ENCODE results near the gene TRNAU1AP.
"Not testable (repeated sequence)": the region's sequence is repeated elsewhere in the genome, so short reads cannot be mapped to it uniquely, and the experiment has no call there.

Gene TRNAU1AP

GRCh38 chr1:28517649-28517999 is 35.3 kb upstream of the TRNAU1AP start:
- Mint-ChIP-seq H3K9me3 (no peaks in the 10 kb centered on the region), H3K27me3 (no peaks in the 10 kb centered on the region), H3K27ac (peak overlapping the region; percentile 90), H3K4me1 (peaks cover 39% of the 10 kb centered on the region), H3K36me3 (ENCODE audit: low read depth) (peaks cover 38% of the 10 kb centered on the region), H3K4me3 (peak overlapping the region; percentile 79)
- peak; percentile 14 for DNase-seq
- ATAC-seq: peak; percentile 10

- peaks cover 38% of the 10 kb centered on the region for H3K4me1 Mint-ChIP-seq
- no peaks in the 10 kb centered on the region for H3K9me3 Mint-ChIP-seq
- H3K36me3 Mint-ChIP-seq (ENCODE audit: low read depth): peaks cover 39% of the 10 kb centered on the region
- H3K27ac Mint-ChIP-seq: peak overlapping the region; percentile 90
- ATAC-seq: peak; percentile 56
- DNase-seq: peak; percentile 95
- no peaks in the 10 kb centered on the region for H3K27me3 Mint-ChIP-seq
- H3K4me3 Mint-ChIP-seq: peak overlapping the region; percentile 92
Measured at GRCh38 chr1:28518000-28518744, 34.7 kb upstream of the TRNAU1AP start.

DNA sequence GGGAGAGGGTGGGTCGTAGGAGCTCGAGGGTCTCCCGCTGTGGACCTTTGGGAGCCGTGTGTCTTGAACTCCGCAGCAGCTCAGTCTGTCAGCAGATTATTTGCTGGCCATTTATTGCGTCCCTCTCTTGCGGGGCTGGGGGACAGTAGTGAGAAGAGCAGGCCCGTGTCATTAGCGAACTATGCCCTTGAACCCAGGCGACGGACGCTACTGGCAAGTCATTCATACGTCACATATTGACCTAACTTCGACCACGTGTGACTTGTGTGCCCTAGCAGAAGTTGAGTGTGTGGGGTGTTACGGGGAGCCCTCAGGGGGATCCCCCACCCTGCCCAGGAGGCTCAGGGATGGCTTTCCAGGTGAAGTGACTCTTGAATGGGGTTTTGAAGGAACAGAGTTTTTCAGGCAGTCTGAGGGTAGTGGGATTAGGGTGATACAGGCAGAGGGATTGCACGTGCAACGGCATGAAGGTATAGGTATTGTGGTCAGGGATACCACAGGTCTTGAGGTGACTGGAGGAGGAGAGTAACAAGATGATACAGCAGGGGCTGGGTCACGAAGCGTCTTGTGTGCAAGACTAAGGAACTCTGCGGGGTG is 34.0 kb upstream of the TRNAU1AP start:
- Mint-ChIP-seq H3K27ac (peak overlapping the region; percentile 88), H3K4me1 (peaks cover 38% of the 10 kb centered on the region), H3K4me3 (peak overlapping the region; percentile 92), H3K27me3 (no peaks in the 10 kb centered on the region), H3K9me3 (no peaks in the 10 kb centered on the region), H3K36me3 (ENCODE audit: low read depth) (peaks cover 40% of the 10 kb centered on the region)
- DNase-seq: peak; percentile 58
- ATAC-seq: peak; percentile 67

DNA sequence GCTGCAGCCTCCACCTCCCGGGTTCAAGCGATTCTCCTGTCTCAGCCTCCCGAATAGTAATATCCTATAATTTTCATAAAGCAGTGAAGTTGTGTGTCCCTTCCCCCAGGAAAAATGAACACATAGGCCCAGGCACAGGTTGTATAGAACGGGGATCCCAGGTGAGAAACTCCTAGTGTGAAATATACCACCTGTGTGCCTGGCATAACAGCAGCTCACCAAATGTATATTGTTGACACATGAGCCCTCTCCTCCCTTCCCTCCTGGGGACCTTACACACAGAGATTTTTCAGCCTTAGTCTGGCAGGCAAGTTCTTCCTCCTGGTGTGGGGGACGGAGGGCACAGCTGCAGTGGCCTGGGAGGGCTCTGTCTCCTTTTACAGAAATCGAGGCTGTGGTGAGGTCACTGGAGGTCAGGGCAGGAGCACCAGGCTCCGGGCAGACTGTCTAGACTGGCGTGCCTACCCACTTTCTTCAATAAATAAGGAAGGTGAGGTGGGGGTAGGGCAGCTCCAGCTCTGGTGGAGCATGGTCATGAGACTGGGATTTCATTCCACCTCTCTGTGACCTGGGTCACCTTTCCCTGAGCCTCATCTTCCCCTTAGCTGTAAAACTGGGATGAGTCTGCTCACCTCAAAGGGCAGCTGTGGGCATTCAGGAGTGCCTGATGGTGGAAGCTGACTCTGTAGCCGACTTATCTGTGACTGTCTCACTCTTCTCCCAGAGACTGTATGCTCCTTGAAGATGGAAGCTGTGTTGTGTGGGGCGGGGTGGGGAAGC is 32.7 kb upstream of the TRNAU1AP start:
- ATAC-seq (no peak), DNase-seq (no peak)
- Mint-ChIP-seq H3K36me3 (ENCODE audit: low read depth) (peaks cover 38% of the 10 kb centered on the region), H3K4me1 (peaks cover 38% of the 10 kb centered on the region), H3K9me3 (no peaks in the 10 kb centered on the region), H3K27ac (peak overlapping the region; percentile 67), H3K27me3 (no peaks in the 10 kb centered on the region), H3K4me3 (peak overlapping the region; percentile 61)

- H3K9me3 Mint-ChIP-seq, ATAC-seq, H3K4me3 Mint-ChIP-seq, H3K27ac Mint-ChIP-seq, H3K27me3 Mint-ChIP-seq, DNase-seq: not testable (repeated sequence)
- H3K4me1 Mint-ChIP-seq: peaks cover 38% of the 10 kb centered on the region
- H3K36me3 Mint-ChIP-seq (ENCODE audit: low read depth): peaks cover 41% of the 10 kb centered on the region
Measured at GRCh38 chr1:28520796-28521195, 32.1 kb upstream of the TRNAU1AP start.

DNA sequence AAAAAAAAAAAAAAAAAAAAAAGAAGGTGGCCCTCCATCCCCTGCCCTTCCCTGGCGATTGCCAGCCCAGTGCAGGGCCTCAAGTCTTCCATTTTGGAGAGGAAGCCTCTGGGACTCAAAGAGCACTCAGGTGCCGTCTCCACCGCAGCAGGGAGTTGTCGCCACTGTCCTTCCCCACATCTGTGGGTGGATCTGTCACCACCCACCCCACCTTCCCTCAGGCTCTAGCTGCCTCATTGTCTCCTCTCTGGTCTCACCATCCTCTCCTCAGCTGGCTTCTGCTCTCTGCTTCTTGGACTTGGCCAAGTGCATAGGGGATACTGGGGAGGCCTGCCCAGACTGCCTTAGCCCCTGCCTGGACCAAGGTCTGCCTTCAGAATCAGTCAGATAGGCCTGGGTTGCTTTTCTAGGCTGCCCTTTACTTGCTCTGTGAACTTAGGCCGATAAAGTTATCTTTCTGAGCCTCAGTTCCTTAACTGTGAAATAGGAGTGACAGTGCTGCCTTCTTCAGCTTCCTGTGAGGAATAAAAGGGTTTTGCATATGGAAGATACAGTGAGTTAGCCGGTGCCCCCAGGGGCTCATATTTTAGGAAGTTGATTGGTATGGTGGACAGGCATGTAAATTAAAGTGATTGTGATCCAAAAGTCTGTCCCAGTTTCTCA is 31.3 kb upstream of the TRNAU1AP start:
- H3K36me3 Mint-ChIP-seq (ENCODE audit: low read depth): peaks cover 45% of the 10 kb centered on the region
- ATAC-seq (no peak), DNase-seq (no peak)
- H3K9me3 Mint-ChIP-seq: no peaks in the 10 kb centered on the region
- H3K4me3 Mint-ChIP-seq: no peak overlapping the region
- H3K4me1 Mint-ChIP-seq: peaks cover 38% of the 10 kb centered on the region
- H3K27ac Mint-ChIP-seq: no peak overlapping the region
- no peaks in the 10 kb centered on the region for H3K27me3 Mint-ChIP-seq

DNA sequence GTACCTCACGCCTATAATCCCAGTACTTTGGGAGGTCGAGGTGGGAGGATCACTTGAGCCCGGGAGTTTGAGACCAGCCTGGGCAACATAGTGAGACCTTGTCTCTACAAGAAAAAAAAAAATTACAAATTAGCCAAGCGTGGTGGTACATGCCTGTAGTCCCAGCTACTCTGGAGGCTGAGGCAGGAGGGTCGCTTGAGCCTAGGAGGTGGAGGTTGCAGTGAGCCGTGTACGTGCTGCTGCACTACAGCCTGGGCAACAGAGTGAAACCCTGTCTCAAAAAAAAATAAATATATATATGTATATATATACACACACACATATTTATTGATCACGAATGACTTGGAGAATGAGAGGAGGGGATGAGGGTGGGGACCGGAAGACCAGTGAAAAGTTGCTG is 30.3 kb upstream of the TRNAU1AP start:
- not testable (repeated sequence) for H3K9me3 Mint-ChIP-seq, H3K27ac Mint-ChIP-seq, ATAC-seq, H3K27me3 Mint-ChIP-seq, DNase-seq, H3K4me3 Mint-ChIP-seq
- peaks cover 32% of the 10 kb centered on the region for H3K4me1 Mint-ChIP-seq
- peaks cover 43% of the 10 kb centered on the region for H3K36me3 Mint-ChIP-seq (ENCODE audit: low read depth)

- not testable (repeated sequence) for ATAC-seq, DNase-seq, H3K27ac Mint-ChIP-seq, H3K4me3 Mint-ChIP-seq, H3K27me3 Mint-ChIP-seq, H3K9me3 Mint-ChIP-seq
- Mint-ChIP-seq H3K4me1 (peaks cover 14% of the 10 kb centered on the region), H3K36me3 (ENCODE audit: low read depth) (peaks cover 38% of the 10 kb centered on the region)
Measured at GRCh38 chr1:28525002-28525642, 27.8 kb upstream of the TRNAU1AP start.

DNA sequence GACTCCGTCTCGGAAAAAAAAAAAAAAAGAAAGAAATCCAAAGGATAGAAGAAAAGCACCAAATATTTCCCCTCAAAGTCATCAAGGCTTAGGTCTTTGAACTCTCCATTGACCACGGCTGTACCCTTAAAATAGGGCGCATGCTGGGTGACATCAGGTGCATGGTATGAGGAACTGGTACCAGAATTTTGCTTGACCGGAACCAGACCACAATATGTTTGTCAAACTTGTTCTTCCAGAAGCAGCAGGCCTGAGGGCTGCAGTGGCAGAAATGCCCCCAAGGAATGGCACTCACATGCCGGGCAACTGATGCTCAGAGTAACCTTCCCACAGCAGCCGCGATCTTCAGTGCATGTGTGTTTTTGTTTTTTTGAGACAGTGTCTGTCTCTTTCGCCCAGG is 26.0 kb upstream of the TRNAU1AP start:
- DNase-seq: no peak
- no peak for ATAC-seq
- no peak overlapping the region for H3K27ac Mint-ChIP-seq
- H3K9me3 Mint-ChIP-seq: no peaks in the 10 kb centered on the region
- H3K36me3 Mint-ChIP-seq (ENCODE audit: low read depth): peaks cover 43% of the 10 kb centered on the region
- no peak overlapping the region for H3K4me3 Mint-ChIP-seq
- peaks cover under 1% of the 10 kb centered on the region for H3K4me1 Mint-ChIP-seq
- no peaks in the 10 kb centered on the region for H3K27me3 Mint-ChIP-seq

DNA sequence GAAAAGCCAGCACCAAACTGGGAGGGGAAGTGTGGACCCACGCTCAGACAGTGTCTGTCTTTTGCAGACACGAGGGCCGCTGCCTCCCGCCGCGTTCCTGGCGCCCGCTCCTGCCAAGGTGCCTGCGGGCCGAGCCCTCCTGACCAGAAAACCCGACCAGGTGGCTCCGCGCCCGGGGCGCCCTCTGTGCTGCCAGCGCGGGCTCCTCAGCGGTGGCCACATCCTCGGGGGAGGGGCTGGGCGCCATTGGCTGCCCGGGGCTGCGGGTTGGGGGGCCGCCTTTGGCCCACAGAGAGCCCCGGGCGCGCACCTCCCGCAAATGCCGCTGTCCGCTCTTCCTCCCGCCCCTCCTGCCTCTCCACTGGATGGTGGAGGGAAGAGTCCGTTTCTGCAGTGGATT is 22.4 kb upstream of the TRNAU1AP start:
- Mint-ChIP-seq H3K27ac (no peak overlapping the region), H3K4me1 (no peaks in the 10 kb centered on the region), H3K4me3 (no peak overlapping the region), H3K9me3 (no peaks in the 10 kb centered on the region), H3K27me3 (no peaks in the 10 kb centered on the region), H3K36me3 (ENCODE audit: low read depth) (peaks cover 43% of the 10 kb centered on the region)
- ATAC-seq (no peak), DNase-seq (no peak)

GRCh38 chr1:28534671-28535070 is 18.2 kb upstream of the TRNAU1AP start:
- Mint-ChIP-seq H3K27me3 (no peaks in the 10 kb centered on the region), H3K4me1 (no peaks in the 10 kb centered on the region), H3K27ac (no peak overlapping the region), H3K36me3 (ENCODE audit: low read depth) (peaks cover 46% of the 10 kb centered on the region), H3K4me3 (no peak overlapping the region), H3K9me3 (no peaks in the 10 kb centered on the region)
- ATAC-seq: no peak
- no peak for DNase-seq

DNA sequence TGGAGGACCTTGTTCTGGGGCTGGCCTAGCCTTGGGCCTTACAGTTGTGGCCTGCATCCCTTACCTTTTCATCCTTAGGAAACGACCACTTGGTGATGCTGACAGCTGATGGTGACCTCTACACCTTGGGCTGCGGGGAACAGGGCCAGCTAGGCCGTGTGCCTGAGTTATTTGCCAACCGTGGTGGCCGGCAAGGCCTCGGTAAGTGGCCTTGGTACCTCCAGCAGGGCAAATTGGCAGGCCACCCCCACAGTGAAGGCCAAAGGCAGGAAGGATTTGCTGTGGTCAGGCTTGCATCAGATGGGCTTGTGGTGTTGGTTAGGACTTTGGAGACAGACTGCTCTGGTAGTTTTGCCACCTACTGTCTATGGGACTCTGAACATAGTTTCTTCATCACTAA is 17.7 kb upstream of the TRNAU1AP start:
- Mint-ChIP-seq H3K4me3 (no peak overlapping the region), H3K36me3 (ENCODE audit: low read depth) (peaks cover 41% of the 10 kb centered on the region), H3K27me3 (no peaks in the 10 kb centered on the region), H3K27ac (no peak overlapping the region), H3K4me1 (no peaks in the 10 kb centered on the region), H3K9me3 (no peaks in the 10 kb centered on the region)
- ATAC-seq: no peak
- no peak for DNase-seq

DNA sequence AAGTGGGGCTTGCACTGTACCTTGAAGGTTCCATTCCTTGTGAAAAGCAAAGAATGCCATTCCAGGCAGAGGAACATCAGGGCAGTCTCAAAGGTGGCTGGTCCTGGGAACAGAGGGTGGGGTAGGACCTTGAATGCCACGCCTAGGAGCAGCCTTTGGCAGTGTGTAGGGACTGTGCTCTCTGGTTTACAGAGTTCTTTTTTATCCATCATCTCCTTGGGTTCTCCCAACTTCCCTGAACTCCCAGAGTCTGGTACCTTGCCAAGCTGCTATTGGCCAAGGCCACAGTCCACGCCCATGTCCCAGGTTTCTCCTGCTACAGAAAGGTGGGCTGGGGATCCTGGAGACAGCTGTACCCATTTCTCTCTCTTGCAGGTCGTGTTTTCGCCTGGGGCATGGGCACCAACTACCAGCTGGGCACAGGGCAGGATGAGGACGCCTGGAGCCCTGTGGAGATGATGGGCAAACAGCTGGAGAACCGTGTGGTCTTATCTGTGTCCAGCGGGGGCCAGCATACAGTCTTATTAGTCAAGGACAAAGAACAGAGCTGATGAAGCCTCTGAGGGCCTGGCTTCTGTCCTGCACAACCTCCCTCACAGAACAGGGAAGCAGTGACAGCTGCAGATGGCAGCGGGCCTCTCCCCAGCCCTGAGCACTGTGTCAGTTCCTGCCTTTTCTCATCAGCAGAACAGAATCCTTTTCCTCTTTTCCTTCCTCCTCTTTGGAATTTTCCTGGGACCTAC is 15.3 kb upstream of the TRNAU1AP start:
- peaks cover 24% of the 10 kb centered on the region for H3K36me3 Mint-ChIP-seq (ENCODE audit: low read depth)

DNA sequence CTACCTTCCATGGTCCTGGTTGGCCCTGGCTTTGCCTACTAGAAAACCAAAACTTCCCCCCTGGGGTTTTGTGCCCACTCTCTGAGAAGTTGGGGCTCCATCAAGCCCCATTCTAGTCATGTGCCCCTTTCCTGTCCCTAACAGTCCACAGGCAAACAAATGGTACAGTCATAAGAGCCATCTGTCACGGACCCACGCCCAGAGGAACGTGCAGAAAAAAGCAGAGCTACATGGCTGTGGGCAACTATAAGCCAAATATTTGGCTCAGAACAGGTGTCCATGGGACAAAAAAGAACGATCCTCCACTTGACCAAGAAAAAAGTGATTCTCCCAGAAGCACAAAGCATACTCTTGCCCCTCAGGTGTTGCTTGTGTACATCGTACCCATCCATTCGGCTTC is 14.6 kb upstream of the TRNAU1AP start:
- Mint-ChIP-seq H3K27me3 (no peaks in the 10 kb centered on the region), H3K4me1 (no peaks in the 10 kb centered on the region), H3K27ac (no peak overlapping the region), H3K9me3 (no peaks in the 10 kb centered on the region), H3K4me3 (no peak overlapping the region), H3K36me3 (ENCODE audit: low read depth) (peaks cover 24% of the 10 kb centered on the region)
- ATAC-seq (no peak), DNase-seq (no peak)

More for the DNA sequence above, 15.3 kb upstream of the TRNAU1AP start:
- DNase-seq (no peak), ATAC-seq (no peak)
- Mint-ChIP-seq H3K27ac (no peak overlapping the region), H3K27me3 (no peaks in the 10 kb centered on the region), H3K9me3 (no peaks in the 10 kb centered on the region), H3K4me3 (no peak overlapping the region), H3K4me1 (no peaks in the 10 kb centered on the region)
